ENCODE measurements around the gene BLTP3A. TPM values are rescaled to one million over a fixed set of nuclear protein-coding genes. Genes with fewer than 3 reads are reported as not detected.

Gene BLTP3A
- total and polyA plus RNA-seq, 2 of the 13 experiments (the other 11 are each of a cell fraction or from before 2014, with no cell fraction given) = 22.1 to 24.0 TPM

DNA sequence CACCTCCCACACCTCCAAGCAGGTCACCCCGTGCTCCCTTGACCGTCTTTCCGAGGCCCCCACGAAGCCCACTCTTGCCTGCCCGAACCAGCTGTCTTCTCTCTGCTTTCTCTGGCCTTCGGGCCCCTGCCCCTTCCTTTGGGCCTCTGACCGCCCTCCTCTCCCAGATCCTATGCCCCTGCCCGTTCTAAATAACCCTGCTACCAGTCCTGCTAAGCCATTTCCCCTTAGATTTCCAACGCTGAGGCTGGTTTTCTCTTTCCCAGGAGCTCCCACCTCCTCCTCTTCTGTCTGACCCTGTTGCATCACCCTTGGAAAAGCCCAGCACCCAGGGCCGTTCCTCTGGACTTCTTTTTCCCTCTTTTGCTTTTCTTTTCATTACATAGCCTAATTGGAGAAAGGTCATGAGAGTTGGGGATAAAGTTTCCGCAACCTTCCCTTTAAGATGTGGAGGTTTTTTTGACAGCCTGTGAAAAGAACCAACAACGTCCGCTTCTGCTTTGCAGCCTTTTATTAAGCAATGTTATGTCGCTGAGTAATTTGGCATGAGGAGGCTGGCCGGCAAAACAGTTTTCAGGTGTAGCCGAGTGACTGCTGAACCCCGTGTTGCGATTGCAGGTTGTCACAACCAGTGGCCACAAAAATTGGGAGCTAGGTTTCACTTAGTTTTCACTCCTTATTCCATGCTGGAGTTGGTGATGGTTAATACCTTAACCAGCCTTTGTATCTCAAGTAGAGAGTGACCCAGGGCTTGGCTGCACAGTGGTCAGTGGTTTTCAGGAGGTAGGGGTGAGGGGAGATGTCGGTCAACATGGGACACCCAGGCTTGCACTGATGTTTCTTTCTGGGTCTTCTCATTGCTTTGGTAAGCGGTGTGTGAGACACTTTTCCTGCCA, 970 bp downstream of the BLTP3A start (continued):
- no peak for TF ChIP-seq ZNF549 (CRISPR knock-in tag; IDR thresholded peaks at IDR 0.05)
- TF ChIP-seq FOXC1 (CRISPR knock-in tag; IDR thresholded peaks at IDR 0.05; ENCODE audit: borderline replicate concordance) = no peak
- TF ChIP-seq, protein P1, sequence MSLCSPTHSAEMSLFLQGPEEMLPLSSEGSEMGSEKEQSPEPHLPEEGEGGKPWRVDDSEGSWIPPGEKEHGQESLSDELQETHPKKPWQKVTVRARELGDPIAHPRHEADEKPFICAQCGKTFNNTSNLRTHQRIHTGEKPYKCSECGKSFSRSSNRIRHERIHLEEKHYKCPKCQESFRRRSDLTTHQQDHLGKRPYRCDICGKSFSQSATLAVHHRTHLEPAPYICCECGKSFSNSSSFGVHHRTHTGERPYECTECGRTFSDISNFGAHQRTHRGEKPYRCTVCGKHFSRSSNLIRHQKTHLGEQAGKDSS (CRISPR knock-in tag; IDR thresholded peaks at IDR 0.05; ENCODE audit: borderline replicate concordance, low read depth) = 0 out of 2 replicates have a peak, but pooled peaks have one; percentile 27
- TF ChIP-seq, protein P2, sequence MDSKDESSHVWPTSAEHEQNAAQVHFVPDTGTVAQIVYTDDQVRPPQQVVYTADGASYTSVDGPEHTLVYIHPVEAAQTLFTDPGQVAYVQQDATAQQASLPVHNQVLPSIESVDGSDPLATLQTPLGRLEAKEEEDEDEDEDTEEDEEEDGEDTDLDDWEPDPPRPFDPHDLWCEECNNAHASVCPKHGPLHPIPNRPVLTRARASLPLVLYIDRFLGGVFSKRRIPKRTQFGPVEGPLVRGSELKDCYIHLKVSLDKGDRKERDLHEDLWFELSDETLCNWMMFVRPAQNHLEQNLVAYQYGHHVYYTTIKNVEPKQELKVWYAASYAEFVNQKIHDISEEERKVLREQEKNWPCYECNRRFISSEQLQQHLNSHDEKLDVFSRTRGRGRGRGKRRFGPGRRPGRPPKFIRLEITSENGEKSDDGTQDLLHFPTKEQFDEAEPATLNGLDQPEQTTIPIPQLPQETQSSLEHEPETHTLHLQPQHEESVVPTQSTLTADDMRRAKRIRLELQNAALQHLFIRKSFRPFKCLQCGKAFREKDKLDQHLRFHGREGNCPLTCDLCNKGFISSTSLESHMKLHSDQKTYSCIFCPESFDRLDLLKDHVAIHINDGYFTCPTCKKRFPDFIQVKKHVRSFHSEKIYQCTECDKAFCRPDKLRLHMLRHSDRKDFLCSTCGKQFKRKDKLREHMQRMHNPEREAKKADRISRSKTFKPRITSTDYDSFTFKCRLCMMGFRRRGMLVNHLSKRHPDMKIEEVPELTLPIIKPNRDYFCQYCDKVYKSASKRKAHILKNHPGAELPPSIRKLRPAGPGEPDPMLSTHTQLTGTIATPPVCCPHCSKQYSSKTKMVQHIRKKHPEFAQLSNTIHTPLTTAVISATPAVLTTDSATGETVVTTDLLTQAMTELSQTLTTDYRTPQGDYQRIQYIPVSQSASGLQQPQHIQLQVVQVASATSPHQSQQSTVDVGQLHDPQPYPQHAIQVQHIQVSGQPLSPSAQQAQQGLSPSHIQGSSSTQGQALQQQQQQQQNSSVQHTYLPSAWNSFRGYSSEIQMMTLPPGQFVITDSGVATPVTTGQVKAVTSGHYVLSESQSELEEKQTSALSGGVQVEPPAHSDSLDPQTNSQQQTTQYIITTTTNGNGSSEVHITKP (CRISPR knock-in tag; IDR thresholded peaks at IDR 0.05; ENCODE audit: low read depth) = no peak
- TF ChIP-seq, protein P3, sequence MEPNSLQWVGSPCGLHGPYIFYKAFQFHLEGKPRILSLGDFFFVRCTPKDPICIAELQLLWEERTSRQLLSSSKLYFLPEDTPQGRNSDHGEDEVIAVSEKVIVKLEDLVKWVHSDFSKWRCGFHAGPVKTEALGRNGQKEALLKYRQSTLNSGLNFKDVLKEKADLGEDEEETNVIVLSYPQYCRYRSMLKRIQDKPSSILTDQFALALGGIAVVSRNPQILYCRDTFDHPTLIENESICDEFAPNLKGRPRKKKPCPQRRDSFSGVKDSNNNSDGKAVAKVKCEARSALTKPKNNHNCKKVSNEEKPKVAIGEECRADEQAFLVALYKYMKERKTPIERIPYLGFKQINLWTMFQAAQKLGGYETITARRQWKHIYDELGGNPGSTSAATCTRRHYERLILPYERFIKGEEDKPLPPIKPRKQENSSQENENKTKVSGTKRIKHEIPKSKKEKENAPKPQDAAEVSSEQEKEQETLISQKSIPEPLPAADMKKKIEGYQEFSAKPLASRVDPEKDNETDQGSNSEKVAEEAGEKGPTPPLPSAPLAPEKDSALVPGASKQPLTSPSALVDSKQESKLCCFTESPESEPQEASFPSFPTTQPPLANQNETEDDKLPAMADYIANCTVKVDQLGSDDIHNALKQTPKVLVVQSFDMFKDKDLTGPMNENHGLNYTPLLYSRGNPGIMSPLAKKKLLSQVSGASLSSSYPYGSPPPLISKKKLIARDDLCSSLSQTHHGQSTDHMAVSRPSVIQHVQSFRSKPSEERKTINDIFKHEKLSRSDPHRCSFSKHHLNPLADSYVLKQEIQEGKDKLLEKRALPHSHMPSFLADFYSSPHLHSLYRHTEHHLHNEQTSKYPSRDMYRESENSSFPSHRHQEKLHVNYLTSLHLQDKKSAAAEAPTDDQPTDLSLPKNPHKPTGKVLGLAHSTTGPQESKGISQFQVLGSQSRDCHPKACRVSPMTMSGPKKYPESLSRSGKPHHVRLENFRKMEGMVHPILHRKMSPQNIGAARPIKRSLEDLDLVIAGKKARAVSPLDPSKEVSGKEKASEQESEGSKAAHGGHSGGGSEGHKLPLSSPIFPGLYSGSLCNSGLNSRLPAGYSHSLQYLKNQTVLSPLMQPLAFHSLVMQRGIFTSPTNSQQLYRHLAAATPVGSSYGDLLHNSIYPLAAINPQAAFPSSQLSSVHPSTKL (CRISPR knock-in tag; IDR thresholded peaks at IDR 0.05) = 0 out of 2 replicates have a peak, but pooled peaks have one; percentile 5
- TF ChIP-seq, protein P4, sequence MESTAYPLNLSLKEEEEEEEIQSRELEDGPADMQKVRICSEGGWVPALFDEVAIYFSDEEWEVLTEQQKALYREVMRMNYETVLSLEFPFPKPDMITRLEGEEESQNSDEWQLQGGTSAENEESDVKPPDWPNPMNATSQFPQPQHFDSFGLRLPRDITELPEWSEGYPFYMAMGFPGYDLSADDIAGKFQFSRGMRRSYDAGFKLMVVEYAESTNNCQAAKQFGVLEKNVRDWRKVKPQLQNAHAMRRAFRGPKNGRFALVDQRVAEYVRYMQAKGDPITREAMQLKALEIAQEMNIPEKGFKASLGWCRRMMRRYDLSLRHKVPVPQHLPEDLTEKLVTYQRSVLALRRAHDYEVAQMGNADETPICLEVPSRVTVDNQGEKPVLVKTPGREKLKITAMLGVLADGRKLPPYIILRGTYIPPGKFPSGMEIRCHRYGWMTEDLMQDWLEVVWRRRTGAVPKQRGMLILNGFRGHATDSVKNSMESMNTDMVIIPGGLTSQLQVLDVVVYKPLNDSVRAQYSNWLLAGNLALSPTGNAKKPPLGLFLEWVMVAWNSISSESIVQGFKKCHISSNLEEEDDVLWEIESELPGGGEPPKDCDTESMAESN (CRISPR knock-in tag; conservative IDR thresholded peaks at IDR 0.05) = peak; percentile 33; the same call in 1 of the 2 replicates
- TF ChIP-seq ZFP36L2 (CRISPR knock-in tag; IDR thresholded peaks at IDR 0.05) = no peak
- TF ChIP-seq RARG (CRISPR knock-in tag; IDR thresholded peaks at IDR 0.05; ENCODE audit: low read depth) = no peak
- TF ChIP-seq, protein P5, sequence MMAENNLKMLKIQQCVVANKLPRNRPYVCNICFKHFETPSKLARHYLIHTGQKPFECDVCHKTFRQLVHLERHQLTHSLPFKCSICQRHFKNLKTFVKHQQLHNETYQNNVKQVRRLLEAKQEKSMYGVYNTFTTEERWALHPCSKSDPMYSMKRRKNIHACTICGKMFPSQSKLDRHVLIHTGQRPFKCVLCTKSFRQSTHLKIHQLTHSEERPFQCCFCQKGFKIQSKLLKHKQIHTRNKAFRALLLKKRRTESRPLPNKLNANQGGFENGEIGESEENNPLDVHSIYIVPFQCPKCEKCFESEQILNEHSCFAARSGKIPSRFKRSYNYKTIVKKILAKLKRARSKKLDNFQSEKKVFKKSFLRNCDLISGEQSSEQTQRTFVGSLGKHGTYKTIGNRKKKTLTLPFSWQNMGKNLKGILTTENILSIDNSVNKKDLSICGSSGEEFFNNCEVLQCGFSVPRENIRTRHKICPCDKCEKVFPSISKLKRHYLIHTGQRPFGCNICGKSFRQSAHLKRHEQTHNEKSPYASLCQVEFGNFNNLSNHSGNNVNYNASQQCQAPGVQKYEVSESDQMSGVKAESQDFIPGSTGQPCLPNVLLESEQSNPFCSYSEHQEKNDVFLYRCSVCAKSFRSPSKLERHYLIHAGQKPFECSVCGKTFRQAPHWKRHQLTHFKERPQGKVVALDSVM (CRISPR knock-in tag; IDR thresholded peaks at IDR 0.05) = 0 out of 2 replicates have a peak, but pooled peaks have one; percentile 2

All from HepG2 (cell line).